AG10803 (cell line): ENCODE measurements around the gene PPIL1.

Experiments
- DNase-seq: peaks from one replicate; pipeline ENCODE4 v3.0.0; 2010; ENCODE audit warnings: low read depth
- H3K4me3 ChIP-seq: 2 replicates; pipeline ENCODE4 v1.5.1; 2011; ENCODE audit warnings: mild to moderate bottlenecking, low read length, control low read depth
- CTCF ChIP-seq: conservative IDR thresholded peaks from 2 replicates; pipeline ENCODE4 v1.5.1; 2011; ENCODE audit warnings: mild to moderate bottlenecking, low read length, control low read depth, inconsistent platforms

The PPIL1 gene

GRCh38 chr6:36824253-36824652 is 50.4 kb downstream of the PPIL1 start:
- no peak overlapping the region for H3K4me3 ChIP-seq
- no peak for TF ChIP-seq CTCF
- DNase-seq = no peak

GRCh38 chr6:36823421-36824096 is 51.0 kb downstream of the PPIL1 start:
- no peak for DNase-seq
- no peak for TF ChIP-seq CTCF
- H3K4me3 ChIP-seq = no peak overlapping the region

- no peak for TF ChIP-seq CTCF
- no peak overlapping the region for H3K4me3 ChIP-seq
- DNase-seq = no peak
Measured at GRCh38 chr6:36822506-36823269, 51.9 kb downstream of the PPIL1 start.

- no peak for TF ChIP-seq CTCF
- H3K4me3 ChIP-seq = no peak overlapping the region
- DNase-seq = no peak
Measured at GRCh38 chr6:36821581-36822335, 52.8 kb downstream of the PPIL1 start.

GRCh38 chr6:36820700-36821580 is 53.7 kb downstream of the PPIL1 start:
- peak; percentile 46 for DNase-seq
- no peak for TF ChIP-seq CTCF
- no peak overlapping the region for H3K4me3 ChIP-seq

- no peak for DNase-seq
- TF ChIP-seq CTCF = no peak
Measured at GRCh38 chr6:36818756-36819155, 55.8 kb downstream of the PPIL1 start.

More at GRCh38 chr6:36818756-36819155, 55.8 kb downstream of the PPIL1 start:
- no peak overlapping the region for H3K4me3 ChIP-seq
